ENCODE results near the gene CIB4.

Gene CIB4

DNA sequence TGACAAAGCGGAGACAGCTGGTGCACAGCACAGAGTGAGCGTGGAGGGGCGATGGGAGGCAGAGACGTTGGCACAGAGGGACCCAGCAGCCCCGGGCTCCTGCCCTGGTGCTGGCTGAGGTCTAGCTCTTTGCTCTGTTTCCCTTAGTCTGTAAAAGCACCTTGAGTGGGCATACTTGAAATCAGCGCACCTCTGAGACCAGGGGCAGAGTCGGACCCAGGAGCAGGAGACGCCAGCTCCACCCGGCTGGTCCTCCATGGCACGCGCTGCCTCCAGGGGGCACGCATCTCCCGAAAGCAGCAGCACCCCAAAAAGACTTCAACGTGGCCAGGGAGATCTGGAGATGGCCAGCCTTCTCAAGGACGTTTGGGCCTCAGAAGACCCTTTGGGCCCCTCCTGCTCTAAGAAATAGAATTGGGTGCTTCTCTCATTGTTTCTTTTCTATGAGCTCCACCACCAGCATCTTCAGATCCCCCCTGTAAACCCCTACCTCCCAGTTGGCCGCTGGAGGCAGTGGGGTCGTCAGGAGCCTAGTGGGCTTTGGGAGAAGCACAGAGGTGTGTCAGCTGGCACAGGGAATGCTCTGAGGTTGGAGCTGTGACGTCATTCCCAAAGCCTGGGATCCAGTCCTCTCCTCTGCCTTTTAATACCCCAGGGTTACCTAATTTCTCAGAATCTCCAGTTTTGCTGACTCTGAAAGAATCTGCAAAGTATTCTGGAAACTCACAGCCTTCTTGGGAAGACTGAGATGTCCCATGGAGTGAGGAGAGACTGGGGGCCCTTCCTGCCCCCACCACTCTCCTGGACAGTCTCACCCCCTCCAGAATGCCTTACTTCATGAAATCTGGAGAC, 58.9 kb downstream of the CIB4 start:
- TF ChIP-seq, protein P1, sequence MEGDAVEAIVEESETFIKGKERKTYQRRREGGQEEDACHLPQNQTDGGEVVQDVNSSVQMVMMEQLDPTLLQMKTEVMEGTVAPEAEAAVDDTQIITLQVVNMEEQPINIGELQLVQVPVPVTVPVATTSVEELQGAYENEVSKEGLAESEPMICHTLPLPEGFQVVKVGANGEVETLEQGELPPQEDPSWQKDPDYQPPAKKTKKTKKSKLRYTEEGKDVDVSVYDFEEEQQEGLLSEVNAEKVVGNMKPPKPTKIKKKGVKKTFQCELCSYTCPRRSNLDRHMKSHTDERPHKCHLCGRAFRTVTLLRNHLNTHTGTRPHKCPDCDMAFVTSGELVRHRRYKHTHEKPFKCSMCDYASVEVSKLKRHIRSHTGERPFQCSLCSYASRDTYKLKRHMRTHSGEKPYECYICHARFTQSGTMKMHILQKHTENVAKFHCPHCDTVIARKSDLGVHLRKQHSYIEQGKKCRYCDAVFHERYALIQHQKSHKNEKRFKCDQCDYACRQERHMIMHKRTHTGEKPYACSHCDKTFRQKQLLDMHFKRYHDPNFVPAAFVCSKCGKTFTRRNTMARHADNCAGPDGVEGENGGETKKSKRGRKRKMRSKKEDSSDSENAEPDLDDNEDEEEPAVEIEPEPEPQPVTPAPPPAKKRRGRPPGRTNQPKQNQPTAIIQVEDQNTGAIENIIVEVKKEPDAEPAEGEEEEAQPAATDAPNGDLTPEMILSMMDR (IDR thresholded peaks at IDR 0.05; ENCODE audit: low read depth, low read length) = no peak
- no peak for DNase-seq (ENCODE audit: low read depth in 2 of 2)
- no peak overlapping the region for H3K4me3 ChIP-seq (replicated peaks in 1 of 2; ENCODE audit: low read depth in 2 of 2, low read length in 2 of 2)

DNA sequence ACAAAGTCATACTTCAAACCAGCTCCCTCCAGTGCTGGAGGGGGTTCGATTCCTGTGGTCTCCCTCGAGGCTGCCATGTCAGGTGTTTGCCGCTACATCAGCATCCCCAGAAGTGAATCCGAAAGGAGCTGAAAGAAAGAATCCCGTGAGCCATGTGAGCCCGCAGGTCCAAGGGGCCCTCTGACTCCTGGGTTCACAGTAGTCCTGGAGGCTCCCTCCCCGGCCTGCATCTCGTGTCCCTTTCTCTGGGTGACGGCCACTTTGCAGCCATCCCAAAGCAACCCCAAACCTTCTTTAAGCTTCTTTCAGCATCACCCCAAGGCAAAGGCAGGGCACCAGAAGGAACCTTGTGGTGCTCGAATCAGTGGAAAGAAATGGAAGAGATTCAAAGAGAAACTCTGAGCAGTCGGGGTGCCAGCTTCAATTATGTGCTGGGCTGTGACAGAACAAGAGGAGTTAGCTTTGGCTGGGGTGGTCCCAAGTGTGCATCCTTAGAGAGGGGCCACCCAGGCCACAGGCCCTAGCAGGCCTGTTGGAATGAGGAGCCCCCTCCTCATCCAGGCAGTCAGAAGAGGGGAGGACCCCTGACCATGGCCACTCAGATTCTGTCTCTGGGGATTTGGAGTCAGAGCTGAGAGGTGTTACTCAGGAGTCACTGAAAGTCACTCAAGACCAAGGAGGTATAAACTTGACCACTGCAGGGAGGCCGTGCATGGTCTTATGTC, 59.7 kb downstream of the CIB4 start:
- DNase-seq (ENCODE audit: low read depth in 2 of 2) = no peak
- TF ChIP-seq, protein P1 (IDR thresholded peaks at IDR 0.05; ENCODE audit: low read depth, low read length) = no peak
- no peak overlapping the region for H3K4me3 ChIP-seq (replicated peaks in 1 of 2; ENCODE audit: low read depth in 2 of 2, low read length in 2 of 2)

DNA sequence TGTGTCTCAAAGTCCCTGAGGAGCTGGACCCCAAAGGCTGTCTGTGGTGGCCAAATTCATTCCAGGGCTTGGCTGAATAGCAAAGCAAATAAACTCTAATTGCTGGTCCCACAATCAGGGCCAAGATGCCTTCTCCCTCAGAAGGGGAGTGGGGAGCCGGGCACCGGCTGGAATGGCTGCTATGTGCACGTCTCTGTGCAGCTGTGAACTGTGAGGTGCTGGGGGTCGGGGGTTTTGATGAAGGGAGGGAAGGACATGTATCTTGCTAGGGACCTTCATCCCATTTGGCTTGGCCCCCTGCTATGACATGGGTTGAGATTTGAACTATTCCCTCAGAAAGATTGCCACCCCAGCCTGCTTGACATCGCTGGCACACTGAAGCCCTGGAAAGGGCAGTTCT, 60.4 kb downstream of the CIB4 start:
- H3K4me3 ChIP-seq (replicated peaks in 1 of 2; ENCODE audit: low read depth in 2 of 2, low read length in 2 of 2) = no peak overlapping the region
- TF ChIP-seq, protein P1 (IDR thresholded peaks at IDR 0.05; ENCODE audit: low read depth, low read length) = no peak

DNA sequence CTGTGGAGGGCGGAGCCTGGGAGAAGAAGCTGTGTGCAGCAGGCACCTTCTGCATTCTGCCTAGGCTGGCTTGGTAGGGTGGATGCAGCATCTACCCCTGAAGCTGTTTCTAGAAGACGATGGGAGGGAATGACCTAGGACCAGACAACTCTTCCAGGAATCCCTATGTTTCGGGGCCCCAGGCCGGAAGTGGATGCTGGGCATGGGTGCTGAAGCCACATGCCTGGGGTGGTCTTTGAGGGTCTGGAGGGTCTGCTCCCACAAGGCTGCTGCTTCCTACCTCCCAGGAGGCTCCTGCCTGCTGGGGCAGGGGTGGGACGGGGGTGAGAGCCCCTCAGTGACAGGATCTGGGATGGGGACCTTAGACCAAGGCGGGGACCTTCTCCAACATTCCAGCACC, 61.0 kb downstream of the CIB4 start:
- DNase-seq (ENCODE audit: low read depth in 2 of 2) = no peak
- TF ChIP-seq, protein P1 (IDR thresholded peaks at IDR 0.05; ENCODE audit: low read depth, low read length) = no peak
- H3K4me3 ChIP-seq (replicated peaks in 1 of 2; ENCODE audit: low read depth in 2 of 2, low read length in 2 of 2) = no peak overlapping the region

More for the DNA sequence above, 60.4 kb downstream of the CIB4 start:
- DNase-seq (ENCODE audit: low read depth in 2 of 2) = no peak

DNA sequence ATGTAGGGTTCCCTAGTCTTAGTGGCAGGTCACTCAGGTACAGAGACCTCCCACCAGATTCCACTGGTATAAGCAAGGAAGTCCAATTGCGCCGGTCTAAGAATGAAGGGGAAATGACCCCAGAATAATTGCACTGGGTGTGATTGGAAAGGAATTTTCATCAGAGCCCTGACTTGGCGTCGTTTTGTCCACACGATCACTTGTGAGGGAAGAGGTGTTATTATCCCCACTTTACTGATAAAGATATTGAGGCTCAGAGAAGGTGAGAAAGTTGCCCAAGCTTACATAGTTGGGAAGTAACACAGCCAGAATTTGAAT, 61.5 kb downstream of the CIB4 start:
- no peak overlapping the region for H3K4me3 ChIP-seq (replicated peaks in 1 of 2; ENCODE audit: low read depth in 2 of 2, low read length in 2 of 2)
- TF ChIP-seq, protein P1 (IDR thresholded peaks at IDR 0.05; ENCODE audit: low read depth, low read length) = no peak
- no peak for DNase-seq (ENCODE audit: low read depth in 2 of 2)

DNA sequence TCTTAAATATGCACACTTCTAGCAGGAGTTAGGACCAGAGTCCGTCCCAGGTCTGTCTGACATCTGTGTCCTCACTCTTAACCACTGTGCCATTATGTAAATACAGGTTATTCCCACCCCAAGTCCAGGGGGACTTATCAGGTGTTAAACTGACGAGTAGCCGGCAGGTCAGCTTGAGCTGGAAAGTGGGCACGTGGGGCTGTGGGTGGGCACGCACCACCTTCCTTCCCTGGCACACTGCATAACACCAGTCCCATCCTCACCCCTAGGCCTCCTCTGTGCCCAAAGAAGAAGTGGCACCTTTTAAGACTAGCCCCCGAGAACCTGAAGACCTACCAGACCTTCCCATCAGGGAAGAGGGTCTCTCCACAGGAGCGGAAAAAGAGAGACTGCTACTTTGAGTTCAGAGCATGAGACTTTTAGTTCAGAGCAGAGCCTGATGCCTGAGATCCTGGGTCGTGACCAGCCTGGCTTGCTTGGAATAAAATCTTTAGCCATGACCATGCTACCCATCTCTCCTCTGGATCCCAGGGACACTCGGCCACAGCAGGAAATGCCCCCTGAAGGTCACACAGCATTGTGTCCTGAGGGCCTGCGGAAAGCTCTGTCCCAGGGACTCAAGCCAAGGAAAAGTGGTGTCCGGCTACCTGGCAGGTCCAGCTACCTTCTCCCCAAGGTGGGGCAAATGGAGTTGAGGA, 62.0 kb downstream of the CIB4 start:
- DNase-seq (ENCODE audit: low read depth in 2 of 2) = no peak
- TF ChIP-seq, protein P1 (IDR thresholded peaks at IDR 0.05; ENCODE audit: low read depth, low read length) = no peak
- H3K4me3 ChIP-seq (replicated peaks in 1 of 2; ENCODE audit: low read depth in 2 of 2, low read length in 2 of 2) = no peak overlapping the region
